Neural progenitor cell (in vitro differentiated cells): Measurements from ENCODE around the gene DLG4.

Source experiments
- EZH2 ChIP-seq: fragments of 200-600 bp; sonication (generic); IDR thresholded peaks from 2 replicates; pipeline ENCODE4 v1.6.1; 2017; ENCODE audit warnings: antibody characterized with exemption, mild to moderate bottlenecking, moderate library complexity
- TF ChIP-seq, protein P1 (sequence below): fragments of 200-600 bp; sonication (generic); IDR thresholded peaks from 2 replicates; pipeline ENCODE4 v1.5.1; 2017; ENCODE audit warnings: antibody characterized with exemption, mild to moderate bottlenecking

DNA sequence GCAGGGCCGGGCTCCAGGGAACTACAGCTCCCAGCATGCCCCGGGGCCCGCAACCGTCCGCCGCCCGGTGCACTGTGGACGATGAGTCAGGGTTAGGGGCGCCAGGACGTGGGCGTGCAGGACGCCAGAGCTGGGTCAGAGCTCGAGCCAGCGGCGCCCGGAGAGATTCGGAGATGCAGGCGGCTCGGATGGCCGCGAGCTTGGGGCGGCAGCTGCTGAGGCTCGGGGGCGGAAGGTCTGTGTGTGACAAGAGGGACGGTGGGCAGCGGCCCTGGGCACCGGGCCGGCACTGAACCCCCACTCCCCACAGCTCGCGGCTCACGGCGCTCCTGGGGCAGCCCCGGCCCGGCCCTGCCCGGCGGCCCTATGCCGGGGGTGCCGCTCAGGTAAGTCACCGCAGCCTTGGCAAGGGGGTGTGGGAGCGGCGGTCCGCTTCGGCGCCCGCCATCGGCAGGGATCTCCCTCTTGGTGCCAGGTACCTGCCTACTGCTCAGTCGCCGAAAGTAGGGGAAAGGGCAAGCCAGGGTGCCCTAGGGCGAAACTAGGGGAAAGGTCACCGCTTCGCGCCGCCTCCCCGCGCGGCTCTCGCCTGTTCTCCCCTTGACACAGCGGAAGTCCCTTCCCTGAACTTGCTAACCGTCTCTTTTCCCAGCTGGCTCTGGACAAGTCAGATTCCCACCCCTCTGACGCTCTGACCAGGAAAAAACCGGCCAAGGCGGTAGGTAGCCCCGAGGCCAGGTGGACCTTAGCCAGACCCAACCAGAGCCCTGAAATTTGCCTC, at the start of gene DLG4, which contains the start of gene ACADVL:
- TF ChIP-seq, protein P1, sequence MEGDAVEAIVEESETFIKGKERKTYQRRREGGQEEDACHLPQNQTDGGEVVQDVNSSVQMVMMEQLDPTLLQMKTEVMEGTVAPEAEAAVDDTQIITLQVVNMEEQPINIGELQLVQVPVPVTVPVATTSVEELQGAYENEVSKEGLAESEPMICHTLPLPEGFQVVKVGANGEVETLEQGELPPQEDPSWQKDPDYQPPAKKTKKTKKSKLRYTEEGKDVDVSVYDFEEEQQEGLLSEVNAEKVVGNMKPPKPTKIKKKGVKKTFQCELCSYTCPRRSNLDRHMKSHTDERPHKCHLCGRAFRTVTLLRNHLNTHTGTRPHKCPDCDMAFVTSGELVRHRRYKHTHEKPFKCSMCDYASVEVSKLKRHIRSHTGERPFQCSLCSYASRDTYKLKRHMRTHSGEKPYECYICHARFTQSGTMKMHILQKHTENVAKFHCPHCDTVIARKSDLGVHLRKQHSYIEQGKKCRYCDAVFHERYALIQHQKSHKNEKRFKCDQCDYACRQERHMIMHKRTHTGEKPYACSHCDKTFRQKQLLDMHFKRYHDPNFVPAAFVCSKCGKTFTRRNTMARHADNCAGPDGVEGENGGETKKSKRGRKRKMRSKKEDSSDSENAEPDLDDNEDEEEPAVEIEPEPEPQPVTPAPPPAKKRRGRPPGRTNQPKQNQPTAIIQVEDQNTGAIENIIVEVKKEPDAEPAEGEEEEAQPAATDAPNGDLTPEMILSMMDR = no peak
- TF ChIP-seq EZH2 = no peak
